Fibroblast of gingiva (primary cell): ENCODE measurements around the gene ANKS1B.

Experiments
- DNase-seq: peaks from one replicate; pipeline ENCODE4 v3.0.0-alpha.2; 2011; ENCODE audit warnings: low read depth

The ANKS1B gene

GRCh38 chr12:98725476-98726247 is 1259.1 kb downstream of the ANKS1B start:
- DNase-seq = peak; percentile 56

GRCh38 chr12:98724384-98725155 is 1260.2 kb downstream of the ANKS1B start:
- DNase-seq = peak; percentile 6

GRCh38 chr12:98721204-98721702 is 1263.5 kb downstream of the ANKS1B start:
- DNase-seq = no peak

- DNase-seq = no peak
Measured at GRCh38 chr12:98719515-98720504, 1264.9 kb downstream of the ANKS1B start.

- no peak for DNase-seq
Measured at GRCh38 chr12:98714426-98714825, 1270.3 kb downstream of the ANKS1B start.

GRCh38 chr12:98709022-98709421 is 1275.7 kb downstream of the ANKS1B start:
- no peak for DNase-seq

GRCh38 chr12:98701166-98701565 is 1283.6 kb downstream of the ANKS1B start:
- no peak for DNase-seq

GRCh38 chr12:98699586-98699985 is 1285.2 kb downstream of the ANKS1B start:
- DNase-seq = peak; percentile 14

GRCh38 chr12:98698603-98699463 is 1285.9 kb downstream of the ANKS1B start:
- no peak for DNase-seq

- DNase-seq = no peak
Measured at GRCh38 chr12:98697209-98697608, 1287.5 kb downstream of the ANKS1B start.

- DNase-seq = no peak
Measured at GRCh38 chr12:98696036-98696646, 1288.6 kb downstream of the ANKS1B start.

GRCh38 chr12:98691351-98691750 is 1293.4 kb downstream of the ANKS1B start:
- no peak for DNase-seq

- DNase-seq = peak; percentile 31
Measured at GRCh38 chr12:98686603-98687002, 1298.1 kb downstream of the ANKS1B start.
